ENCODE measurements around the gene GALNT10. TPM values are rescaled to one million over a fixed set of nuclear protein-coding genes. Genes with fewer than 3 reads are reported as not detected.

Gene GALNT10
- total RNA-seq, 1 experiment from 2014 or later: 22.9 TPM

GRCh38 chr5:154445422-154446194 is 255.1 kb downstream of the GALNT10 start, which contains the start of gene SAP30L:
TSS of gene SAP30L (plus strand) at chr5:154445997. CDS start at chr5:154446605, 608 bp downstream.
- ATAC-seq: peak; percentile 91
- Mint-ChIP-seq H3K4me1 (peaks cover 18% of the 10 kb centered on the region), H3K36me3 (peaks cover 15% of the 10 kb centered on the region; the same call in 1 of the 2 replicates), H3K4me3 (peak within 1 kb of the TSS; percentile 98), H3K27ac (peak within 1 kb of the TSS; percentile 47), H3K9me3 (no peaks in the 10 kb centered on the region), H3K27me3 (ENCODE audit: low read depth) (peaks cover 8% of the 10 kb centered on the region)
- ChIA-PET CTCF (interaction anchor here (0.6 to 2.1 kb wide), 4 partner anchors 16 to 24 kb away, joined by 3 to 15 read pairs (median 6); no protein-coding TSS in a partner anchor), POLR2A (no interaction called here)
- peak; percentile 97 for DNase-seq (ENCODE audit: low spot score)
- TF ChIP-seq ERG (CRISPR knock-in tag; IDR thresholded peaks at IDR 0.05) (no peak), HMGXB4 (CRISPR knock-in tag; IDR thresholded peaks at IDR 0.05) (no peak; the same call in 1 of the 2 replicates), SP1 (CRISPR knock-in tag; conservative IDR thresholded peaks at IDR 0.05) (peak; percentile 97), OVOL2 (CRISPR knock-in tag; IDR thresholded peaks at IDR 0.05; ENCODE audit: borderline replicate concordance) (no peak), GABPB1 (CRISPR knock-in tag; IDR thresholded peaks at IDR 0.05) (peak; percentile 50; the same call in 1 of the 2 replicates), CREB1 (CRISPR knock-in tag; IDR thresholded peaks at IDR 0.05) (no peak), ZMAT4 (CRISPR knock-in tag; IDR thresholded peaks at IDR 0.05) (no peak), ZBTB43 (CRISPR knock-in tag; IDR thresholded peaks at IDR 0.05) (no peak), MXD4 (CRISPR knock-in tag; IDR thresholded peaks at IDR 0.05; ENCODE audit: borderline replicate concordance) (no peak), ZNF423 (CRISPR knock-in tag; IDR thresholded peaks at IDR 0.05) (no peak), TCF7 (CRISPR knock-in tag; IDR thresholded peaks at IDR 0.05; ENCODE audit: low read depth) (no peak), SMAD4 (CRISPR knock-in tag; IDR thresholded peaks at IDR 0.05) (no peak), ZNF138 (CRISPR knock-in tag; conservative IDR thresholded peaks at IDR 0.05) (no peak), IRF2 (CRISPR knock-in tag; IDR thresholded peaks at IDR 0.05; ENCODE audit: borderline replicate concordance, low read depth) (no peak)
- TF ChIP-seq, protein P1, sequence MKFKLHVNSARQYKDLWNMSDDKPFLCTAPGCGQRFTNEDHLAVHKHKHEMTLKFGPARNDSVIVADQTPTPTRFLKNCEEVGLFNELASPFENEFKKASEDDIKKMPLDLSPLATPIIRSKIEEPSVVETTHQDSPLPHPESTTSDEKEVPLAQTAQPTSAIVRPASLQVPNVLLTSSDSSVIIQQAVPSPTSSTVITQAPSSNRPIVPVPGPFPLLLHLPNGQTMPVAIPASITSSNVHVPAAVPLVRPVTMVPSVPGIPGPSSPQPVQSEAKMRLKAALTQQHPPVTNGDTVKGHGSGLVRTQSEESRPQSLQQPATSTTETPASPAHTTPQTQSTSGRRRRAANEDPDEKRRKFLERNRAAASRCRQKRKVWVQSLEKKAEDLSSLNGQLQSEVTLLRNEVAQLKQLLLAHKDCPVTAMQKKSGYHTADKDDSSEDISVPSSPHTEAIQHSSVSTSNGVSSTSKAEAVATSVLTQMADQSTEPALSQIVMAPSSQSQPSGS (CRISPR knock-in tag; IDR thresholded peaks at IDR 0.05; ENCODE audit: borderline replicate concordance, low read depth): no peak
- TF ChIP-seq, protein P2, sequence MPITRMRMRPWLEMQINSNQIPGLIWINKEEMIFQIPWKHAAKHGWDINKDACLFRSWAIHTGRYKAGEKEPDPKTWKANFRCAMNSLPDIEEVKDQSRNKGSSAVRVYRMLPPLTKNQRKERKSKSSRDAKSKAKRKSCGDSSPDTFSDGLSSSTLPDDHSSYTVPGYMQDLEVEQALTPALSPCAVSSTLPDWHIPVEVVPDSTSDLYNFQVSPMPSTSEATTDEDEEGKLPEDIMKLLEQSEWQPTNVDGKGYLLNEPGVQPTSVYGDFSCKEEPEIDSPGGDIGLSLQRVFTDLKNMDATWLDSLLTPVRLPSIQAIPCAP (CRISPR knock-in tag; IDR thresholded peaks at IDR 0.05): no peak
- TF ChIP-seq, protein P3, sequence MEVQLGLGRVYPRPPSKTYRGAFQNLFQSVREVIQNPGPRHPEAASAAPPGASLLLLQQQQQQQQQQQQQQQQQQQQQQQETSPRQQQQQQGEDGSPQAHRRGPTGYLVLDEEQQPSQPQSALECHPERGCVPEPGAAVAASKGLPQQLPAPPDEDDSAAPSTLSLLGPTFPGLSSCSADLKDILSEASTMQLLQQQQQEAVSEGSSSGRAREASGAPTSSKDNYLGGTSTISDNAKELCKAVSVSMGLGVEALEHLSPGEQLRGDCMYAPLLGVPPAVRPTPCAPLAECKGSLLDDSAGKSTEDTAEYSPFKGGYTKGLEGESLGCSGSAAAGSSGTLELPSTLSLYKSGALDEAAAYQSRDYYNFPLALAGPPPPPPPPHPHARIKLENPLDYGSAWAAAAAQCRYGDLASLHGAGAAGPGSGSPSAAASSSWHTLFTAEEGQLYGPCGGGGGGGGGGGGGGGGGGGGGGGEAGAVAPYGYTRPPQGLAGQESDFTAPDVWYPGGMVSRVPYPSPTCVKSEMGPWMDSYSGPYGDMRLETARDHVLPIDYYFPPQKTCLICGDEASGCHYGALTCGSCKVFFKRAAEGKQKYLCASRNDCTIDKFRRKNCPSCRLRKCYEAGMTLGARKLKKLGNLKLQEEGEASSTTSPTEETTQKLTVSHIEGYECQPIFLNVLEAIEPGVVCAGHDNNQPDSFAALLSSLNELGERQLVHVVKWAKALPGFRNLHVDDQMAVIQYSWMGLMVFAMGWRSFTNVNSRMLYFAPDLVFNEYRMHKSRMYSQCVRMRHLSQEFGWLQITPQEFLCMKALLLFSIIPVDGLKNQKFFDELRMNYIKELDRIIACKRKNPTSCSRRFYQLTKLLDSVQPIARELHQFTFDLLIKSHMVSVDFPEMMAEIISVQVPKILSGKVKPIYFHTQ (CRISPR knock-in tag; IDR thresholded peaks at IDR 0.05): no peak
- TF ChIP-seq, protein P4, sequence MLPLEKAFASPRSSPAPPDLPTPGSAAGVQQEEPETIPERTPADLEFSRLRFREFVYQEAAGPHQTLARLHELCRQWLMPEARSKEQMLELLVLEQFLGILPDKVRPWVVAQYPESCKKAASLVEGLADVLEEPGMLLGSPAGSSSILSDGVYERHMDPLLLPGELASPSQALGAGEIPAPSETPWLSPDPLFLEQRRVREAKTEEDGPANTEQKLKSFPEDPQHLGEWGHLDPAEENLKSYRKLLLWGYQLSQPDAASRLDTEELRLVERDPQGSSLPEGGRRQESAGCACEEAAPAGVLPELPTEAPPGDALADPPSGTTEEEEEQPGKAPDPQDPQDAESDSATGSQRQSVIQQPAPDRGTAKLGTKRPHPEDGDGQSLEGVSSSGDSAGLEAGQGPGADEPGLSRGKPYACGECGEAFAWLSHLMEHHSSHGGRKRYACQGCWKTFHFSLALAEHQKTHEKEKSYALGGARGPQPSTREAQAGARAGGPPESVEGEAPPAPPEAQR (CRISPR knock-in tag; IDR thresholded peaks at IDR 0.05): no peak
- TF ChIP-seq, protein P5, sequence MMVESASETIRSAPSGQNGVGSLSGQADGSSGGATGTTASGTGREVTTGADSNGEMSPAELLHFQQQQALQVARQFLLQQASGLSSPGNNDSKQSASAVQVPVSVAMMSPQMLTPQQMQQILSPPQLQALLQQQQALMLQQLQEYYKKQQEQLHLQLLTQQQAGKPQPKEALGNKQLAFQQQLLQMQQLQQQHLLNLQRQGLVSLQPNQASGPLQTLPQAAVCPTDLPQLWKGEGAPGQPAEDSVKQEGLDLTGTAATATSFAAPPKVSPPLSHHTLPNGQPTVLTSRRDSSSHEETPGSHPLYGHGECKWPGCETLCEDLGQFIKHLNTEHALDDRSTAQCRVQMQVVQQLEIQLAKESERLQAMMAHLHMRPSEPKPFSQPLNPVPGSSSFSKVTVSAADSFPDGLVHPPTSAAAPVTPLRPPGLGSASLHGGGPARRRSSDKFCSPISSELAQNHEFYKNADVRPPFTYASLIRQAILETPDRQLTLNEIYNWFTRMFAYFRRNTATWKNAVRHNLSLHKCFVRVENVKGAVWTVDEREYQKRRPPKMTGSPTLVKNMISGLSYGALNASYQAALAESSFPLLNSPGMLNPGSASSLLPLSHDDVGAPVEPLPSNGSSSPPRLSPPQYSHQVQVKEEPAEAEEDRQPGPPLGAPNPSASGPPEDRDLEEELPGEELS (CRISPR knock-in tag; IDR thresholded peaks at IDR 0.05): 0 out of 2 replicates have a peak, but pooled peaks have one; percentile 18
- TF ChIP-seq, protein P6, sequence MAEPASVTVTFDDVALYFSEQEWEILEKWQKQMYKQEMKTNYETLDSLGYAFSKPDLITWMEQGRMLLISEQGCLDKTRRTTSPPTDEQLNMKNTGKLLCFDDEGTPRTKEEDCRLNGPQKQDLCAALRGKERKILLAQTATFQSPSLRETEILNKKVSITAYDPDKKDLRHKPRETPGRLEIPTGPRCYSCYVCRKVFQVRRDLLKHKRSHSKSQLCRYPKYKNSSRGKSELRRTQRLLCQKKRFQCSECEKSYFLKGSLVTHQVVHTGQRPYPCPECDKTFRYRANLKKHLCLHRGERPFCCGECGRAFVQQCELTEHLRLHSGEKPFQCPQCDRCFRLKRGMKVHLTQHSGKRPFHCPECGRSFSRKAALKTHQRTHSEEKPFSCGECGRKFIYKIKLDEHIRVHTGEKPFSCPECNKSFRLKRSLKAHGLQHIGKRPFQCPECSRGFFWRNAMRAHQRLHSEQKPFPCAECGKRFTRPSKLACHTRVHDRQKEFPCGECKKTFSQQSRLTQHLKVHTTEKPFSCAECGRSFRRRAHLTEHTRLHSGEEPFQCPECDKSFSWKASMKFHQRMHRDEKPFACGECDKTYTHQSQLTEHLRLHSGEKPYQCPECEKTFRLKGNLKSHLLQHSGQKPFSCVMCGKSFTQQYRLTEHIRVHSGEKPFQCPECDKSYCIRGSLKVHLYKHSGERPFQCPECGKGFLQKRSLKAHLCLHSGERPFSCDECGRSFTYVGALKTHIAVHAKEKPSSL (CRISPR knock-in tag; conservative IDR thresholded peaks at IDR 0.05): no peak

Measured in WTC11 (cell line).